ENCODE measurements around the gene NEIL3. TPM values are rescaled to one million over a fixed set of nuclear protein-coding genes. Genes with fewer than 3 reads are reported as not detected.
A peak's percentile ranks its signal among the peaks of the same experiment; 100 is the strongest.

Gene NEIL3
- total RNA-seq, 2 donors from 2014 or later, result 23.1 to 25.7 TPM

- H3K27me3 Mint-ChIP-seq, result no peaks in the 10 kb centered on the region
- H3K9me3 Mint-ChIP-seq, result no peaks in the 10 kb centered on the region
- ATAC-seq (replicated peaks), result no peak
- H3K4me3 Mint-ChIP-seq, result no peak overlapping the region
- no peaks in the 10 kb centered on the region for H3K36me3 Mint-ChIP-seq (ENCODE audit: low read depth)
- H3K27ac Mint-ChIP-seq, result no peak overlapping the region
- H3K4me1 Mint-ChIP-seq, result no peaks in the 10 kb centered on the region
Measured at GRCh38 chr4:177369372-177369771, 59.7 kb downstream of the NEIL3 start.

GRCh38 chr4:177371461-177371860 is 61.8 kb downstream of the NEIL3 start:
- Mint-ChIP-seq H3K27ac (no peak overlapping the region), H3K4me3 (no peak overlapping the region), H3K27me3 (no peaks in the 10 kb centered on the region), H3K9me3 (no peaks in the 10 kb centered on the region), H3K4me1 (no peaks in the 10 kb centered on the region), H3K36me3 (ENCODE audit: low read depth) (no peaks in the 10 kb centered on the region)
- no peak for ATAC-seq (replicated peaks)

GRCh38 chr4:177374966-177375365 is 65.3 kb downstream of the NEIL3 start:
- no peak for ATAC-seq (replicated peaks)
- H3K27me3 Mint-ChIP-seq, result no peaks in the 10 kb centered on the region
- no peaks in the 10 kb centered on the region for H3K36me3 Mint-ChIP-seq (ENCODE audit: low read depth)
- no peaks in the 10 kb centered on the region for H3K9me3 Mint-ChIP-seq
- H3K27ac Mint-ChIP-seq, result no peak overlapping the region
- no peak overlapping the region for H3K4me3 Mint-ChIP-seq
- H3K4me1 Mint-ChIP-seq, result no peaks in the 10 kb centered on the region

GRCh38 chr4:177375372-177375771 is 65.7 kb downstream of the NEIL3 start:
- no peaks in the 10 kb centered on the region for H3K27me3 Mint-ChIP-seq
- ATAC-seq (replicated peaks), result no peak
- no peaks in the 10 kb centered on the region for H3K9me3 Mint-ChIP-seq
- H3K4me1 Mint-ChIP-seq, result no peaks in the 10 kb centered on the region
- no peak overlapping the region for H3K27ac Mint-ChIP-seq
- H3K36me3 Mint-ChIP-seq (ENCODE audit: low read depth), result no peaks in the 10 kb centered on the region
- no peak overlapping the region for H3K4me3 Mint-ChIP-seq

- no peak overlapping the region for H3K4me3 Mint-ChIP-seq
- no peaks in the 10 kb centered on the region for H3K36me3 Mint-ChIP-seq (ENCODE audit: low read depth)
- no peaks in the 10 kb centered on the region for H3K4me1 Mint-ChIP-seq
- H3K9me3 Mint-ChIP-seq, result no peaks in the 10 kb centered on the region
- no peak overlapping the region for H3K27ac Mint-ChIP-seq
- no peaks in the 10 kb centered on the region for H3K27me3 Mint-ChIP-seq
- ATAC-seq (replicated peaks), result no peak
Measured at GRCh38 chr4:177376024-177376423, 66.3 kb downstream of the NEIL3 start.

- H3K9me3 Mint-ChIP-seq, result no peaks in the 10 kb centered on the region
- H3K27me3 Mint-ChIP-seq, result peaks cover 10% of the 10 kb centered on the region
- H3K27ac Mint-ChIP-seq, result no peak overlapping the region
- no peak for ATAC-seq (replicated peaks)
- no peaks in the 10 kb centered on the region for H3K4me1 Mint-ChIP-seq
- H3K4me3 Mint-ChIP-seq, result no peak overlapping the region
- no peaks in the 10 kb centered on the region for H3K36me3 Mint-ChIP-seq (ENCODE audit: low read depth)
Measured at GRCh38 chr4:177380730-177381287, 71.1 kb downstream of the NEIL3 start.

GRCh38 chr4:177381762-177382310 is 72.2 kb downstream of the NEIL3 start:
- Mint-ChIP-seq H3K9me3 (no peaks in the 10 kb centered on the region), H3K4me3 (no peak overlapping the region), H3K27ac (no peak overlapping the region), H3K4me1 (no peaks in the 10 kb centered on the region), H3K36me3 (ENCODE audit: low read depth) (no peaks in the 10 kb centered on the region), H3K27me3 (peaks cover 10% of the 10 kb centered on the region)
- no peak for ATAC-seq (replicated peaks)

- Mint-ChIP-seq H3K27me3 (peaks cover 10% of the 10 kb centered on the region), H3K36me3 (ENCODE audit: low read depth) (no peaks in the 10 kb centered on the region), H3K9me3 (no peaks in the 10 kb centered on the region), H3K27ac (no peak overlapping the region), H3K4me1 (no peaks in the 10 kb centered on the region), H3K4me3 (no peak overlapping the region)
- no peak for ATAC-seq (replicated peaks)
Measured at GRCh38 chr4:177384856-177385397, 75.3 kb downstream of the NEIL3 start.

- H3K4me1 Mint-ChIP-seq, result no peaks in the 10 kb centered on the region
- H3K27ac Mint-ChIP-seq, result no peak overlapping the region
- no peaks in the 10 kb centered on the region for H3K9me3 Mint-ChIP-seq
- no peaks in the 10 kb centered on the region for H3K36me3 Mint-ChIP-seq (ENCODE audit: low read depth)
- ATAC-seq (replicated peaks), result no peak
- peaks cover 10% of the 10 kb centered on the region for H3K27me3 Mint-ChIP-seq
- H3K4me3 Mint-ChIP-seq, result no peak overlapping the region
Measured at GRCh38 chr4:177385576-177386277, 76.1 kb downstream of the NEIL3 start.

- no peaks in the 10 kb centered on the region for H3K36me3 Mint-ChIP-seq (ENCODE audit: low read depth)
- no peak overlapping the region for H3K27ac Mint-ChIP-seq
- peaks cover 5% of the 10 kb centered on the region for H3K4me1 Mint-ChIP-seq
- no peak overlapping the region for H3K4me3 Mint-ChIP-seq
- H3K9me3 Mint-ChIP-seq, result no peaks in the 10 kb centered on the region
- peaks cover 13% of the 10 kb centered on the region for H3K27me3 Mint-ChIP-seq
- no peak for ATAC-seq (replicated peaks)
Measured at GRCh38 chr4:177386278-177386815, 76.7 kb downstream of the NEIL3 start.

GRCh38 chr4:177391287-177391686 is 81.6 kb downstream of the NEIL3 start:
- Mint-ChIP-seq H3K4me3 (peak overlapping the region; percentile 6), H3K4me1 (peaks cover 13% of the 10 kb centered on the region), H3K27ac (no peak overlapping the region), H3K36me3 (ENCODE audit: low read depth) (no peaks in the 10 kb centered on the region), H3K9me3 (no peaks in the 10 kb centered on the region), H3K27me3 (peaks cover 3% of the 10 kb centered on the region)
- no peak for ATAC-seq (replicated peaks)

GRCh38 chr4:177391953-177392352 is 82.3 kb downstream of the NEIL3 start:
- H3K36me3 Mint-ChIP-seq (ENCODE audit: low read depth), result no peaks in the 10 kb centered on the region
- H3K9me3 Mint-ChIP-seq, result no peaks in the 10 kb centered on the region
- H3K27ac Mint-ChIP-seq, result no peak overlapping the region
- peaks cover 3% of the 10 kb centered on the region for H3K27me3 Mint-ChIP-seq
- H3K4me1 Mint-ChIP-seq, result peaks cover 13% of the 10 kb centered on the region
- ATAC-seq (replicated peaks), result no peak
- peak overlapping the region; percentile 6 for H3K4me3 Mint-ChIP-seq

GRCh38 chr4:177393236-177393635 is 83.6 kb downstream of the NEIL3 start:
- Mint-ChIP-seq H3K4me3 (peak overlapping the region; percentile 12), H3K4me1 (peaks cover 13% of the 10 kb centered on the region), H3K27ac (no peak overlapping the region), H3K36me3 (ENCODE audit: low read depth) (no peaks in the 10 kb centered on the region), H3K27me3 (peaks cover 3% of the 10 kb centered on the region), H3K9me3 (no peaks in the 10 kb centered on the region)
- peak; percentile 55 for ATAC-seq (replicated peaks)

- no peaks in the 10 kb centered on the region for H3K27me3 Mint-ChIP-seq
- no peaks in the 10 kb centered on the region for H3K36me3 Mint-ChIP-seq (ENCODE audit: low read depth)
- H3K27ac Mint-ChIP-seq, result no peak overlapping the region
- H3K4me3 Mint-ChIP-seq, result no peak overlapping the region
- ATAC-seq (replicated peaks), result no peak
- H3K4me1 Mint-ChIP-seq, result peaks cover 17% of the 10 kb centered on the region
- H3K9me3 Mint-ChIP-seq, result no peaks in the 10 kb centered on the region
Measured at GRCh38 chr4:177396352-177396751, 86.7 kb downstream of the NEIL3 start.

- H3K27ac Mint-ChIP-seq, result no peak overlapping the region
- H3K9me3 Mint-ChIP-seq, result no peaks in the 10 kb centered on the region
- no peaks in the 10 kb centered on the region for H3K36me3 Mint-ChIP-seq (ENCODE audit: low read depth)
- peak overlapping the region; percentile 6 for H3K4me3 Mint-ChIP-seq
- peaks cover 31% of the 10 kb centered on the region for H3K4me1 Mint-ChIP-seq
- no peaks in the 10 kb centered on the region for H3K27me3 Mint-ChIP-seq
- no peak for ATAC-seq (replicated peaks)
Measured at GRCh38 chr4:177400030-177400429, 90.4 kb downstream of the NEIL3 start.
